Caco-2 (cell line): ENCODE results near the gene DPEP2. TPM values are rescaled to one million over a fixed set of nuclear protein-coding genes. Genes with fewer than 3 reads are reported as not detected.

Experiments
- BruUV-seq: library from RNA; stranded (reverse); fragments of 400-500 nt; replicated peaks from 2 replicates; lab custom pipeline; 2021; lab: Mats Ljungman, UMichigan
- CTCF ChIA-PET: fragments of 300-600 bp; sonication (Branson Sonifier 250); formaldehyde crosslinking; loops from one replicate; lab custom pipeline; 2022; ENCODE audit warnings: antibody characterized with exemption; lab: Charles Lee
- POLR2A ChIA-PET: fragments of 300-600 bp; sonication (Branson Sonifier 250); formaldehyde crosslinking; loops from one replicate; lab custom pipeline; 2022; ENCODE audit warnings: antibody characterized with exemption; lab: Charles Lee
- DNase-seq, 2 experiments: peaks; one replicate each; pipeline versions ENCODE4 v3.0.0 to v3.0.0-alpha.2; 2020 to 2022
- H3K27me3 ChIP-seq: replicated peaks from 2 replicates; pipeline ENCODE4 v1.6.0; 2011; ENCODE audit warnings: low read length; ENCODE audit not compliant: control insufficient read depth, insufficient read depth
- H3K36me3 ChIP-seq: 2 replicates; pipeline ENCODE4 v1.5.1; 2011; ENCODE audit warnings: low read length; ENCODE audit not compliant: control insufficient read depth, insufficient read depth
- H3K4me1 ChIP-seq: fragments of 250-450 bp; sonication (Bioruptor Pico); 2 replicates; pipeline ENCODE4 v1.5.1; 2020; ENCODE audit warnings: mild to moderate bottlenecking
- H3K4me3 ChIP-seq: 2 replicates; pipeline ENCODE4 v1.5.1; 2011; ENCODE audit warnings: low read depth, mild to moderate bottlenecking, control low read depth, low read length
- H3K9me3 ChIP-seq: fragments of 250-450 bp; sonication (Bioruptor Pico); 2 replicates; pipeline ENCODE4 v1.5.1; 2020; ENCODE audit warnings: mild to moderate bottlenecking, moderate library complexity
- H3K27ac Mint-ChIP-seq: one replicate; pipeline ENCODE4 v1.8.0; 2022; ENCODE audit warnings: mixed read lengths; ENCODE audit not compliant: unreplicated experiment
- H3K27me3 Mint-ChIP-seq: one replicate; pipeline ENCODE4 v1.8.0; 2022; ENCODE audit warnings: mixed read lengths; ENCODE audit not compliant: insufficient read depth, unreplicated experiment
- H3K36me3 Mint-ChIP-seq: one replicate; pipeline ENCODE4 v1.8.0; 2022; ENCODE audit warnings: mild to moderate bottlenecking, mixed read lengths; ENCODE audit not compliant: insufficient read depth, unreplicated experiment
- H3K4me1 Mint-ChIP-seq: one replicate; pipeline ENCODE4 v1.8.0; 2022; ENCODE audit warnings: low read depth, mixed read lengths; ENCODE audit not compliant: unreplicated experiment
- H3K4me3 Mint-ChIP-seq: one replicate; pipeline ENCODE4 v1.8.0; 2022; ENCODE audit warnings: mild to moderate bottlenecking, moderate library complexity, mixed read lengths; ENCODE audit not compliant: unreplicated experiment
- H3K9me3 Mint-ChIP-seq: one replicate; pipeline ENCODE4 v1.8.0; 2022; ENCODE audit warnings: mixed read lengths; ENCODE audit not compliant: unreplicated experiment
- intact Hi-C: fragments of 100-400 bp; cut with micrococcal nuclease; formaldehyde crosslinking; loops from one replicate; pipeline ENCODE4 v1.10.0; 2022; ENCODE audit not compliant: unreplicated experiment
- total RNA-seq: library from RNA; stranded (reverse); gene quantifications from 2 replicates; pipeline ENCODE4 v1.2.3, GENCODE V29; 2022
- TF ChIP-seq, protein P1 (sequence below), 2 experiments: fragments of 200-600 bp in 1 of 2; IDR thresholded peaks; 1 replicate in 1 of 2; 2 replicates in 1 of 2; pipeline versions ENCODE4 v1.5.1 to v1.8.0; 2011 to 2022; ENCODE audit warnings: antibody characterized with exemption in 1 of 2, control low read depth in 1 of 2, inconsistent platforms in 1 of 2, low read depth in 1 of 2, low read length in 1 of 2, mild to moderate bottlenecking in 1 of 2, moderate library complexity in 1 of 2; ENCODE audit not compliant: insufficient read depth in 1 of 2, severe bottlenecking in 1 of 2, unreplicated experiment in 1 of 2

The DPEP2 gene
- total RNA-seq, 1 experiment from 2014 or later = not detected

DNA sequence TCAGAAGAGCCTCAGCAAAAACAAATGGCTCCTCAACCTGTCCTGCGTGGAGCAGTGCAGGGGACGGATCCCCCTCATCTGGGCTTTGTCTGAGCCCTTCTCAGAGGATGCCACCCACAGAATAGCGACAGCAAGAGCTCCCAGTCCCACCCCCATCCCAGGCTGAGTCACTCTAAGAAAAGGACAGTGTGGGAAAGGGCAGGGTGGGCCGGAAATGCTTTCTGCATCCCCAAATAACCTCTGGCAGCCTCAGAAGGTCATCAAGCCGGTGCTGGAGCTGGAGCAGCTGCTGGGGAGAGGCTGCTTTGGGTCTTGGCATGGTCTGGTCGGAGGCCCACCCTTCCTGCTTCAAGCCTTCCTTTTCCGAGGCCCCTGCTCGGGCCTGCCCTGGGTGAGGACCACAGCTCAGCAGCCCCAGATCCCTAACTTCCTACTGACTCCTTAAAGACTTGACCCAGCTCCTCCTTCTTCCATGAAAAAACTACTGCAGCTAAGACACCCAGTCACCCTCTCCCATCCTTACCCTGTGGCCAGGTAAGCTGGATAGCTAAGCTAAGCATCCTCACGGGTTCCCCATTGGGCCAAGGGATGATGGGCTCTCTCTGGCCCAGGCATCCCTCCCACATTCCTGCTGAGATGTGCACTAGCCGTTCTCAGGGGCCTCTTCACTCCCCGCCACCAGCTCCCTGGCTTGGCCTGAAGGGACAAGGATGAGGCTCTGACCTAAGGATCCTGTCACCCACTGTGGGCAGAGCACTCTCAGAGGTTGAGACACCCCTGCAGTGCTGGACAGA lies 39.6 kb downstream of the DPEP2 start:
- Mint-ChIP-seq H3K36me3 (peaks cover 54% of the 10 kb centered on the region), H3K27me3 (no peaks in the 10 kb centered on the region), H3K9me3 (no peaks in the 10 kb centered on the region), H3K4me3 (no peak overlapping the region), H3K4me1 (no peaks in the 10 kb centered on the region), H3K27ac (no peak overlapping the region)
- no peak for DNase-seq
- ChIA-PET POLR2A (interaction anchor here (1.3 kb wide), 1 partner anchor 8 kb away, joined by 3 read pairs; no protein-coding TSS in a partner anchor), CTCF (no interaction called here)
- Histone ChIP-seq H3K4me3 (no peak overlapping the region), H3K9me3 (no peaks in the 10 kb centered on the region), H3K27me3 (no peaks in the 10 kb centered on the region), H3K4me1 (no peaks in the 10 kb centered on the region), H3K36me3 (peaks cover 14% of the 10 kb centered on the region)
- BruUV-seq = no TSS peak
- TF ChIP-seq, protein P1, sequence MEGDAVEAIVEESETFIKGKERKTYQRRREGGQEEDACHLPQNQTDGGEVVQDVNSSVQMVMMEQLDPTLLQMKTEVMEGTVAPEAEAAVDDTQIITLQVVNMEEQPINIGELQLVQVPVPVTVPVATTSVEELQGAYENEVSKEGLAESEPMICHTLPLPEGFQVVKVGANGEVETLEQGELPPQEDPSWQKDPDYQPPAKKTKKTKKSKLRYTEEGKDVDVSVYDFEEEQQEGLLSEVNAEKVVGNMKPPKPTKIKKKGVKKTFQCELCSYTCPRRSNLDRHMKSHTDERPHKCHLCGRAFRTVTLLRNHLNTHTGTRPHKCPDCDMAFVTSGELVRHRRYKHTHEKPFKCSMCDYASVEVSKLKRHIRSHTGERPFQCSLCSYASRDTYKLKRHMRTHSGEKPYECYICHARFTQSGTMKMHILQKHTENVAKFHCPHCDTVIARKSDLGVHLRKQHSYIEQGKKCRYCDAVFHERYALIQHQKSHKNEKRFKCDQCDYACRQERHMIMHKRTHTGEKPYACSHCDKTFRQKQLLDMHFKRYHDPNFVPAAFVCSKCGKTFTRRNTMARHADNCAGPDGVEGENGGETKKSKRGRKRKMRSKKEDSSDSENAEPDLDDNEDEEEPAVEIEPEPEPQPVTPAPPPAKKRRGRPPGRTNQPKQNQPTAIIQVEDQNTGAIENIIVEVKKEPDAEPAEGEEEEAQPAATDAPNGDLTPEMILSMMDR (IDR thresholded peaks at IDR 0.05; ENCODE audit: insufficient read depth in 1 of 2, low read depth in 1 of 2, low read length in 1 of 2, severe bottlenecking in 1 of 2, unreplicated experiment in 1 of 2) = no peak
- intact Hi-C loops = no loop called here

DNA sequence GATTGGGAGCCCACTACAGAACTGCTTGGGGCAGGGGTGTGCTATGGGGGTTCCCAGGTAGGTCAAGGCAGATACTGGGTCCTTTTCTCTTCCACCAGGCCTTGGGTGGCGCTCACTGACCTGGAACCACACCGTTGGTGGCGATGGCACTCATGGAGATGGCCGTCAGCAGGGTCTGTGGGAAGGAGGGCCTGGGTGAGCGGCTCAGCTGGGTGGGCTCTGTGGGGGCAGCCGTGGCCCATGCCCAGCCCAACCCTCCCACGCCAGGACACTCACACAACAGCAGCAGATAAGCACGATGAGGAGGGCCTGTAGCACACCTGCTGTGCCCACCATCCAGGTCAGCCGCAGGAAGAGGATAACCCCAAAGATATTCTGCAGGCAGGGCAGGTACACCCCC lies 41.7 kb downstream of the DPEP2 start:
- peaks cover 11% of the 10 kb centered on the region for H3K36me3 ChIP-seq
- H3K4me1 ChIP-seq = no peaks in the 10 kb centered on the region
- no peaks in the 10 kb centered on the region for H3K27me3 ChIP-seq
- no peaks in the 10 kb centered on the region for H3K27me3 Mint-ChIP-seq
- ChIA-PET CTCF (no interaction called here), POLR2A (no interaction called here)
- H3K27ac Mint-ChIP-seq = no peak overlapping the region
- H3K4me3 Mint-ChIP-seq = no peak overlapping the region
- intact Hi-C loops = no loop called here
- no peaks in the 10 kb centered on the region for H3K4me1 Mint-ChIP-seq
- no TSS peak for BruUV-seq
- no peaks in the 10 kb centered on the region for H3K9me3 Mint-ChIP-seq
- TF ChIP-seq, protein P1 (IDR thresholded peaks at IDR 0.05; ENCODE audit: insufficient read depth in 1 of 2, low read depth in 1 of 2, low read length in 1 of 2, severe bottlenecking in 1 of 2, unreplicated experiment in 1 of 2) = no peak
- H3K4me3 ChIP-seq = no peak overlapping the region
- peaks cover 64% of the 10 kb centered on the region for H3K36me3 Mint-ChIP-seq
- H3K9me3 ChIP-seq = no peaks in the 10 kb centered on the region
- DNase-seq = no peak

- CTCF ChIA-PET = interaction anchor here (0.9 to 1.3 kb wide), 2 partner anchors 12 to 86 kb away, joined by 4 to 6 read pairs; no protein-coding TSS in a partner anchor
- Mint-ChIP-seq H3K4me3 (no peak overlapping the region), H3K36me3 (peaks cover 77% of the 10 kb centered on the region), H3K9me3 (no peaks in the 10 kb centered on the region), H3K4me1 (no peaks in the 10 kb centered on the region), H3K27ac (no peak overlapping the region), H3K27me3 (no peaks in the 10 kb centered on the region)
- POLR2A ChIA-PET = no interaction called here
- TF ChIP-seq, protein P1 (IDR thresholded peaks at IDR 0.05; ENCODE audit: insufficient read depth in 1 of 2, low read depth in 1 of 2, low read length in 1 of 2, severe bottlenecking in 1 of 2, unreplicated experiment in 1 of 2) = no peak
- Histone ChIP-seq H3K27me3 (no peaks in the 10 kb centered on the region), H3K36me3 (peaks cover 6% of the 10 kb centered on the region), H3K4me3 (no peak overlapping the region), H3K4me1 (no peaks in the 10 kb centered on the region), H3K9me3 (no peaks in the 10 kb centered on the region)
- intact Hi-C loops = no loop called here
- no TSS peak for BruUV-seq
- no peak for DNase-seq
These were observed 44.7 kb downstream of the DPEP2 start for GRCh38 chr16:67954421-67955196.
